Loucy (cell line): ENCODE results near the gene NR2F1-AS1.

ENCODE experiments used
- H2AFZ ChIP-seq: fragments of 200-600 bp; sonication (generic); 2 replicates; pipeline ENCODE4 v1.6.0; 2016; ENCODE audit warnings: antibody characterized with exemption, mild to moderate bottlenecking, low read length, moderate library complexity
- H3F3A ChIP-seq: fragments of 200-600 bp; 2 replicates; pipeline ENCODE4 v1.6.0; 2016; ENCODE audit warnings: antibody characterized with exemption, low read depth, mild to moderate bottlenecking
- H3K27me3 ChIP-seq: fragments of 200-600 bp; sonication (generic); 2 replicates; pipeline ENCODE4 v1.6.1; 2014; ENCODE audit warnings: low read length, mild to moderate bottlenecking; ENCODE audit not compliant: insufficient read depth, poor library complexity, severe bottlenecking
- H3K36me3 ChIP-seq: fragments of 200-600 bp; sonication (generic); 2 replicates; pipeline ENCODE4 v1.6.1; 2016; ENCODE audit warnings: low read length; ENCODE audit not compliant: insufficient read depth
- H3K4me1 ChIP-seq: fragments of 200-600 bp; sonication (generic); 2 replicates; pipeline ENCODE4 v1.5.1; 2014; ENCODE audit warnings: low read length, mild to moderate bottlenecking; ENCODE audit not compliant: insufficient read depth, poor library complexity, severe bottlenecking
- H3K4me2 ChIP-seq: fragments of 200-600 bp; sonication (generic); 2 replicates; pipeline ENCODE4 v1.6.0; 2014; ENCODE audit warnings: antibody characterized with exemption, low read length, low read depth, mild to moderate bottlenecking; ENCODE audit not compliant: poor library complexity, severe bottlenecking
- H3K4me3 ChIP-seq: fragments of 200-600 bp; sonication (generic); 2 replicates; pipeline ENCODE4 v1.5.1; 2014; ENCODE audit warnings: low read length, mild to moderate bottlenecking, mixed read lengths; ENCODE audit not compliant: poor library complexity, severe bottlenecking
- H3K79me2 ChIP-seq: fragments of 200-600 bp; sonication (generic); 2 replicates; pipeline ENCODE4 v1.6.1; 2014; ENCODE audit warnings: low read length; ENCODE audit not compliant: insufficient read depth
- H3K9ac ChIP-seq: fragments of 200-600 bp; sonication (generic); 2 replicates; pipeline ENCODE4 v1.6.0; 2014; ENCODE audit warnings: mild to moderate bottlenecking, low read depth, low read length, moderate library complexity; ENCODE audit not compliant: poor library complexity, severe bottlenecking
- H3K9me2 ChIP-seq: fragments of 200-600 bp; sonication (generic); replicated peaks from 2 replicates; pipeline ENCODE4 v1.6.1; 2016; ENCODE audit warnings: low read depth, low read length, mixed read lengths
- H3K9me3 ChIP-seq: fragments of 200-600 bp; sonication (generic); 2 replicates; pipeline ENCODE4 v1.6.1; 2014; ENCODE audit warnings: mild to moderate bottlenecking, antibody characterized with exemption, low read length, low read depth; ENCODE audit not compliant: insufficient read depth
- H4K20me1 ChIP-seq: fragments of 200-600 bp; sonication (generic); 2 replicates; pipeline ENCODE4 v1.6.0; 2014; ENCODE audit warnings: antibody characterized with exemption, low read length, mild to moderate bottlenecking; ENCODE audit not compliant: insufficient read depth, poor library complexity, severe bottlenecking
- CTCF ChIP-seq: fragments of 200-600 bp; sonication (generic); conservative IDR thresholded peaks from 2 replicates; pipeline ENCODE4 v1.5.1; 2014; ENCODE audit warnings: mild to moderate bottlenecking, antibody characterized with exemption, low read length
- EZH2phosphoT487 ChIP-seq: fragments of 200-600 bp; IDR thresholded peaks from 2 replicates; pipeline ENCODE4 v1.6.1; 2018; ENCODE audit warnings: antibody characterized with exemption, mild to moderate bottlenecking, moderate library complexity, borderline replicate concordance

NR2F1-AS1 gene

GRCh38 chr5:93378073-93378472, 202.9 kb downstream of the NR2F1-AS1 start:
- no peaks in the 10 kb centered on the region for H3K9me2 ChIP-seq
- H3K9ac ChIP-seq = no peak overlapping the region
- H3K4me3 ChIP-seq = no peak overlapping the region
- H2AFZ ChIP-seq = no peak overlapping the region
- no peaks in the 10 kb centered on the region for H4K20me1 ChIP-seq
- no peaks in the 10 kb centered on the region for H3K9me3 ChIP-seq
- no peaks in the 10 kb centered on the region for H3K79me2 ChIP-seq
- no peak overlapping the region for H3K4me2 ChIP-seq
- no peaks in the 10 kb centered on the region for H3K27me3 ChIP-seq
- H3K4me1 ChIP-seq = no peaks in the 10 kb centered on the region
- no peaks in the 10 kb centered on the region for H3F3A ChIP-seq
- H3K36me3 ChIP-seq = no peaks in the 10 kb centered on the region
- TF ChIP-seq EZH2phosphoT487 (no peak), CTCF (no peak)

GRCh38 chr5:93371893-93372292, 209.1 kb downstream of the NR2F1-AS1 start:
- Histone ChIP-seq H3K36me3 (no peaks in the 10 kb centered on the region), H3K79me2 (no peaks in the 10 kb centered on the region), H3K4me2 (no peak overlapping the region), H3K4me1 (no peaks in the 10 kb centered on the region), H3K9me2 (no peaks in the 10 kb centered on the region), H4K20me1 (no peaks in the 10 kb centered on the region), H3K9me3 (no peaks in the 10 kb centered on the region), H3F3A (no peaks in the 10 kb centered on the region), H2AFZ (no peak overlapping the region), H3K27me3 (no peaks in the 10 kb centered on the region), H3K9ac (no peak overlapping the region), H3K4me3 (no peak overlapping the region)
- TF ChIP-seq CTCF = no peak
- no peak for TF ChIP-seq EZH2phosphoT487

- Histone ChIP-seq H3K27me3 (no peaks in the 10 kb centered on the region), H3K9me3 (no peaks in the 10 kb centered on the region), H3K79me2 (no peaks in the 10 kb centered on the region), H3F3A (no peaks in the 10 kb centered on the region), H3K36me3 (no peaks in the 10 kb centered on the region), H3K4me2 (no peak overlapping the region), H2AFZ (no peak overlapping the region), H3K4me1 (no peaks in the 10 kb centered on the region), H4K20me1 (no peaks in the 10 kb centered on the region), H3K4me3 (no peak overlapping the region), H3K9me2 (no peaks in the 10 kb centered on the region), H3K9ac (no peak overlapping the region)
- TF ChIP-seq EZH2phosphoT487 = no peak
- TF ChIP-seq CTCF = no peak
Measured at GRCh38 chr5:93364378-93364777, 216.6 kb downstream of the NR2F1-AS1 start.
